Choroid plexus epithelial cell (primary cell): ENCODE data around the gene FYB1.
"Not testable (repeated sequence)": the region's sequence is repeated elsewhere in the genome, so short reads cannot be mapped to it uniquely, and the experiment has no call there.

Source experiments
- DNase-seq: peaks from one replicate; pipeline ENCODE4 v3.0.0-alpha.2; 2010; ENCODE audit warnings: low read depth
- H3K4me3 ChIP-seq: 2 replicates; pipeline ENCODE4 v1.5.1; 2011; ENCODE audit warnings: low read depth, mild to moderate bottlenecking, control low read depth, low read length, moderate library complexity
- TF ChIP-seq, protein P1 (sequence below): conservative IDR thresholded peaks from 2 replicates; pipeline ENCODE4 v1.5.1; 2011; ENCODE audit warnings: low read depth, mild to moderate bottlenecking, control low read depth, inconsistent platforms, low read length, moderate library complexity

Gene FYB1

DNA sequence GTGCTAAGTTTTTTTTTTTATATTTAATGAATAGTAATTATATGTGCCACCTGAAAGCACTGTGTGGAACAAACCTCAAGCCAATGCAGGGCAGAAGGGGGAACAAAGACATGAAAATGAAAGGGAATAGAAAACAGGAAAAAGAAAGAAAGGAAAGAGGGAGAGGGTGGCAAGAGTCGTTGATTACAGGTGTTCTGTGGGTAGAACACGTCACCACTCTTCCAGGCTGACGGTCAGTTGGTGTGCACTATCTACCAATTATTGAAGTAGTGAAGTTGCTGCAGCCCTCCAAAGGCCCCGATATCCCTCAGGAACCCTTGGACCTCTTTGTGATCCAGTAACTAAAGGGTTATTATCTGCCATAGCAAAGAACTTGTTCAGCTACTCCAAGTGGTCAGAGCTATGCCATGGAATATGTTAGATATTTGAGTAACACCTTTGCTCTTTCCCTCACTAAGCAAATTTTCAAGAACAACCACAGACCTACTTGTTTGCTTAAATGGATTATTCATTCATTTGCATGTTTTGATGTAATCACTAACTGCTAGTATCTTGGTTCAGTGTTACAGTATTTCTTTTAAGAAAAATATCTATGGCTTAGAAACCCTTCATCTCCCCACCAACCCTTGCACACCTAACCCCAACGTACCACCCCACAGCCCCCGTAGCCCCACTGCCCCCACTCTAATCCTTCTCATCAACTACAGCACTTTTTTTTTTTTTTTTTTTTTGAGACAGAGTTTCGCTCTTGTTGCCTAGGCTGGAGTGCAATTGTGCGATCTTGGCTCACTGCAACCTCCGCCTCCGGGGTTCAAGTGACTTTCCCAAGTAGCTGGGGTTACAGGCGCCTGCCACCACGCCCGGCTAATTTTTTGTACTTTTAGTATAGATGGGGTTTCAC lies 31.3 kb downstream of the FYB1 start:
- TF ChIP-seq, protein P1, sequence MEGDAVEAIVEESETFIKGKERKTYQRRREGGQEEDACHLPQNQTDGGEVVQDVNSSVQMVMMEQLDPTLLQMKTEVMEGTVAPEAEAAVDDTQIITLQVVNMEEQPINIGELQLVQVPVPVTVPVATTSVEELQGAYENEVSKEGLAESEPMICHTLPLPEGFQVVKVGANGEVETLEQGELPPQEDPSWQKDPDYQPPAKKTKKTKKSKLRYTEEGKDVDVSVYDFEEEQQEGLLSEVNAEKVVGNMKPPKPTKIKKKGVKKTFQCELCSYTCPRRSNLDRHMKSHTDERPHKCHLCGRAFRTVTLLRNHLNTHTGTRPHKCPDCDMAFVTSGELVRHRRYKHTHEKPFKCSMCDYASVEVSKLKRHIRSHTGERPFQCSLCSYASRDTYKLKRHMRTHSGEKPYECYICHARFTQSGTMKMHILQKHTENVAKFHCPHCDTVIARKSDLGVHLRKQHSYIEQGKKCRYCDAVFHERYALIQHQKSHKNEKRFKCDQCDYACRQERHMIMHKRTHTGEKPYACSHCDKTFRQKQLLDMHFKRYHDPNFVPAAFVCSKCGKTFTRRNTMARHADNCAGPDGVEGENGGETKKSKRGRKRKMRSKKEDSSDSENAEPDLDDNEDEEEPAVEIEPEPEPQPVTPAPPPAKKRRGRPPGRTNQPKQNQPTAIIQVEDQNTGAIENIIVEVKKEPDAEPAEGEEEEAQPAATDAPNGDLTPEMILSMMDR: no peak
- no peak for DNase-seq
- no peak overlapping the region for H3K4me3 ChIP-seq

DNA sequence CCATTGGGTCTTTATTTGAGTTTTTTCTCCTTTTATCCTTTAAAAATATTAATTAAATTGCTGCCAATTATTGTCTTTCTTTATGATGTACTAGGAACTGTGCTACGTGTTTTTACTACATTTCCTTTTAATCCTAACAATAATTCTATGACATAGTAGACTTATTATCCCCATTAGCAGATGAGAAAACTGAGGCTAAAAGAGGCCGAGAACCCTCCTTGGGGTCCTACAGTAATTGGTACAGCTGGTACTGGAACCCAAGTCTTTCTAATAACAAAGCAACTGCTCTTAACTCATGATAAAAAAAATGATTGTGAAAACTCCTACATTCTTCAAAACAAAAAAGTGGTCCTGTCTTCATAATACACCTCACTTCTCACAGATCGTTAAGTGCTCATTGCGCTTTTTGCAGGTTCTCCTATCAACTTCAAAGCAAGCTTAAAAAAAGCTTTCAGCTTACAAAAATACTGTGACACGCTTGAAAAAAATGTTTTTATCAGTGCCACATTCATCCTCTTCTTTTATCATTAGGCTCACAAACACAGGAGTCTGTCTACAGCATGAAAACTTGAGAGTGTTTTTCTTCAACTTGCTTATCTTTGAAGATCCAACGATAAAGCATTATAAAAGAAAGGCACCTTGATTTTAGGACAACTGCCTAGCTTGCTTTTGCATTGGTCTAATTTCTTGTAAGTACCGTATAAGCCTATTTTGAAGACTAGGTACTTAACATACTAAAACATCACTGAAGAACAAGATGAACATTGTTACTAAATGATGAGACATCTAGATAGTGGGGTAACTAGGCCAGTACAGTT lies 32.4 kb downstream of the FYB1 start:
- no peak overlapping the region for H3K4me3 ChIP-seq
- no peak for DNase-seq
- TF ChIP-seq, protein P1: no peak

DNA sequence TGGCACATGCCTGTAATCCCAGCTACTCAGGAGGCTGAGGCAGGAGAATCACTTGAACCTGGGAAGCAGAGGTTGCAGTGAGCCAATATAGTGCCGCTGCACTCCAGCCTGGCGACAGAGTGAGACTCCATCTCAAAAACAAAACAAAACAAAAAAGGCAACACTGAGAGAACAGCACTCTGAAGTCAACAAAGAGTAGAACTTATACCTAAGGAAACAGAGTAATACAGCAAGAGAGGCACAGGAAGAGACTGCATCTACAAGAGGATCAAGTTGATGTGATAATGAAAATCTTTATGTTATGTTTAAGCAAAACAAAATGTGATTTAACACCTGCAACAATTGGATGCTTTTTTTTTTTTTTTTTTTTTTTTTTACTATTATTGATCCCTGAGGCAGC lies 33.1 kb downstream of the FYB1 start:
- TF ChIP-seq, protein P1: no peak
- H3K4me3 ChIP-seq: no peak overlapping the region
- no peak for DNase-seq

DNA sequence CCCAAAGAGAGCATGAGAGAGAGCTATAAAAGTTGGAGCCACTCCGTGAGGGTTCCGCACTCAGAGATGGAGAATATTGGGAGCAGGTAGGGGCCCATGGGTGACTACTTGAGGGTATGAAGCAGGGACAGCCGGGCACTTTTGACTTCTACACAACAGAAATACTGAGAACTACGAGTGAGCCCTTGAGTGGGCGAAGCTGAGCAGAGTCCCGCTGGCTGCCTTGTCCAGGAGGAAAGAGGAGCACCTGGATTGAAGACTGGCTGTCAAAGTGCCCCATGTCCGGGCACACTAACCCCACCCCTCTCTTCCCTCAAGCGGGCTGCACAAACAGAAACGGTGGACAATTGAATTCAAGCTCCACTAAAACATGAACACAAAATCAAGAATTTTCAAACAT lies 33.6 kb downstream of the FYB1 start:
- no peak for DNase-seq
- TF ChIP-seq, protein P1: no peak
- H3K4me3 ChIP-seq: no peak overlapping the region

DNA sequence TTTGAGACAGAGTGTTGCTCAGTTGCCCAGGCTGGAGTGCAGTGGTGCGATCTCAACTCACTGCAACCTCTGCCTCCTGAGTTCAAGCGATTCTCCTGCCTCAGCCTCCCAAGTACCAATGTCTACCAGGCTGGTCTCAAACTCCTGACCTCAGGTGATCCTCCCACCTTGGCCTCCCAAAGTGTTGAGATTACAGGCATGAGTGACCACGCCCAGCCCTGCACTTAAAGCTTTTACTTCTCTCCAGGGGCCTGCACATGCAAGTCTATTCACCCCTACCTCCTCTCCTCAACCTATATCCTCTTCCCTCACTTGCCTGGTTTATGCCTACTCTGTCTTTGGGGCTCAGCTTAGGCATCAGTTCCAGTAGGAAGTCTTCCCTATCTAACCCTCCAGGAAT lies 39.8 kb downstream of the FYB1 start:
- not testable (repeated sequence) for DNase-seq, H3K4me3 ChIP-seq

DNA sequence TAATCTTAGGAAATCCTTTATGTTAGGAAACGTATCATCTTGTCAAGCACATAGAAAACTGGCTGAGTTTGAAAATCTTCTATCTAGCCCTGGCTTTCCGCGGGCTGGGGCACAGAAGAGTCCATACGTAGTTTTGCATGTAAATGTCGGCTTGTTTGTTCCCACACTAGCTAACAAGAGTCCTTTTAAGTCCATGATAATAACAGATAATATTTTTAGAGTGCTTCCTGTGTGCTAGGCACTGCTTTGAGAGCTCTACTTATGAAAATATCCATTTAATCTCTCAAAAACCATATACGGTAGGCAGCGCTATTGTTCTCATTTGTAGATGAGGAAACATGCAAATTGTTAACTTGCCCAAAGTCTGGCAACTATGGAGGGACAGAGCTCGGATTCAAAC lies 40.5 kb downstream of the FYB1 start:
- no peak for DNase-seq
- TF ChIP-seq, protein P1: no peak
- no peak overlapping the region for H3K4me3 ChIP-seq

DNA sequence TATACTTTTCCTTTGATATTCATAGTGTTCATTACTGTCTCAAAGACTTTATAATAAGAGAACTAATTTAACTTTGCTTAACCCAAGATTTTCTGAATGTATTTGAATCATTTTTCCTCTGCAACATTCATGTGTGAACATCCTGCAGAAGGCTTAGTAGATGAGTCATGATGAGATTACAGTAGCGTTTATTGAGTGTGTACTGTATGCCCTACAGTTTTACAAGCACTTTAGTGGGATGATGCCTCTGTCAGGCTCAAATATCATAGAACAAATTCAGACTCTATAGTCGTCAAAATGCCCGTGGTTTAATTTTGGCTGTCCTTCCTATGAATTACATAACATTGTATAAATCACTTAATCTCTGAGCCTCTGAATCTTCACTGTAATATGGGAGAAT lies 41.2 kb downstream of the FYB1 start:
- H3K4me3 ChIP-seq: no peak overlapping the region

More for the DNA sequence above, 41.2 kb downstream of the FYB1 start:
- peak; percentile 46 for DNase-seq
- TF ChIP-seq, protein P1: no peak
